C4-2B (cell line): ENCODE data around the gene ZNF160.

Source experiments
- CTCF ChIP-seq: fragments of 450-650 bp; conservative IDR thresholded peaks from 2 replicates; pipeline ENCODE4 v1.5.1; 2017; ENCODE audit warnings: mild to moderate bottlenecking
- ZFX ChIP-seq: fragments of 450-650 bp; IDR thresholded peaks from 2 replicates; pipeline ENCODE4 v1.6.1; 2017

GRCh38 chr19:53132141-53132991, 29.1 kb upstream of the ZNF160 start, which contains the start of gene ZNF415:
- TF ChIP-seq CTCF = no peak
- no peak for TF ChIP-seq ZFX
